IPS DF 6.9 (cell line): ENCODE measurements around the gene FHIP1A.
"Not testable (repeated sequence)": the region's sequence is repeated elsewhere in the genome, so short reads cannot be mapped to it uniquely, and the experiment has no call there.

ENCODE experiments used
- DNase-seq: peaks from one replicate; pipeline ENCODE4 v3.0.0-alpha.2; 2013; ENCODE audit warnings: low read depth, low spot score
- H3K27ac ChIP-seq: one replicate; pipeline ENCODE4 v1.5.1; 2013; ENCODE audit warnings: low read length, control low read depth
- H3K27me3 ChIP-seq: 2 replicates; pipeline ENCODE4 v1.6.1; 2013; ENCODE audit warnings: mild to moderate bottlenecking, low read length; ENCODE audit not compliant: control insufficient read depth, insufficient read depth
- H3K36me3 ChIP-seq: 2 replicates; pipeline ENCODE4 v1.6.1; 2013; ENCODE audit warnings: low read length; ENCODE audit not compliant: control insufficient read depth, insufficient read depth
- H3K4me1 ChIP-seq: 2 replicates; pipeline ENCODE4 v1.6.1; 2013; ENCODE audit warnings: low read length; ENCODE audit not compliant: control insufficient read depth, insufficient read depth
- H3K4me3 ChIP-seq: 2 replicates; pipeline ENCODE4 v1.5.1; 2013; ENCODE audit warnings: mild to moderate bottlenecking, low read length
- H3K9me3 ChIP-seq: 2 replicates; pipeline ENCODE4 v1.6.1; 2013; ENCODE audit warnings: low read length, inconsistent platforms; ENCODE audit not compliant: control insufficient read depth, insufficient read depth
- WGBS: extraction: QIAGEN DNeasy Blood & Tissue Kit; methylation state at CpG from one replicate; pipeline ENCODE4 v1.1.7; 2013; ENCODE audit warnings: mixed read lengths, missing lambda C conversion rate; ENCODE audit not compliant: insufficient read length, insufficient coverage; 5-methylcytosine and 5-hydroxymethylcytosine counted together

The FHIP1A gene

DNA sequence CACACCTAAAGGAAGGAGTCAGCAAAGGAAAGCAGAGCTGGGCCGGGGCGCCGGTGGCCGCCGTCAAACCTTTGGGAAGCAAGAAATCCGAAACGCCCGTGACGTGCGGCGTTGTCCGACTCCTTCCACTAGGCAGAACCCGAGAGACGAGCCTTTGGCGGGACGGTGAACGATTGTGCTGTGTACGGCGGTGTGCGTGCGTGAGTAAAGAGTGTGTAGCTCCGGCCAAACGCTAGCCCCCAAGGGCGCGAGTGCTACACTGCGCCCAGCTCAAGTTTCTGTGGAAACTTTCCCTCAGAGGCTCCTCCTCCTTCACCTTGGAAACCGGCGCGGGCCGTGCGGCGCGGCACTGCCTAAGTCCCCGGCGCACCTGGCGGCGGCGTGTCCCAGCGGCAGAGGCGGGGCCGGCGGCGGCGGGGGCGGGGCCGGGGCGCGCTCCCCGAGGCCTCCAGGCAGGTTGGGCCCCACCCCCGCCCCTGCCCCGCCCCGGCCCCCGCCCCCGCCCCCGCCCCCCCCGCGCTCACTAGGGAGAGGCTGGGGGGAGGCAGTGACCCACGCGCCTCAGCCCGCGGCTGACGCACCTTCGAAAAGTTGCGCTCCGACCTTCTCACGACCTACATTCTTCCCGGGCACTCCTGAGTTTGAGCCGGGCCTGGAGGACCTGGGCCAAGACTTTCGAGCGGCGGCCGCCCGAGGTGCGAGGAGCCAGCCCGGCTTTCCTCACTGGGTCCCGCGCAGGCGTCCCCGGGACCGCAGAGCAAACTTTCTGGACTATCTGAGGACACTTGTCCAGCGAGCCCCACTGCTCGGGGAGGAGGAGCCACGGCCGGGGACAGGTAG is at the start of gene FHIP1A:
Gene FHIP1A (plus strand): TSS at position 547 of the 840 bp plus-strand sequence. CDS start 157,084 bp downstream, outside the sequence.
- H3K9me3 ChIP-seq = no peaks in the 10 kb centered on the region
- no peak within 1 kb of the TSS for H3K27ac ChIP-seq
- no peaks in the 10 kb centered on the region for H3K36me3 ChIP-seq
- WGBS = no CpG with 5 or more reads among the region's 84 CpGs
- H3K27me3 ChIP-seq = no peaks in the 10 kb centered on the region
- peak within 1 kb of the TSS; percentile 70; the same call in 1 of the 2 replicates for H3K4me3 ChIP-seq
- peaks cover 2% of the 10 kb centered on the region; the same call in 1 of the 2 replicates for H3K4me1 ChIP-seq
- peak; percentile 89 for DNase-seq

- Histone ChIP-seq H3K27me3 (no peaks in the 10 kb centered on the region), H3K36me3 (no peaks in the 10 kb centered on the region), H3K4me3 (no peak overlapping the region), H3K4me1 (no peaks in the 10 kb centered on the region), H3K27ac (no peak overlapping the region), H3K9me3 (no peaks in the 10 kb centered on the region)
- WGBS = 100% methylated on average over 1 of the region's 4 CpGs
- no peak for DNase-seq
These were observed 49.4 kb upstream of the FHIP1A start for GRCh38 chr4:151359576-151359975.

GRCh38 chr4:151361126-151361525 is 47.9 kb upstream of the FHIP1A start:
- Histone ChIP-seq H3K27me3 (no peaks in the 10 kb centered on the region), H3K4me1 (no peaks in the 10 kb centered on the region), H3K36me3 (no peaks in the 10 kb centered on the region), H3K9me3 (no peaks in the 10 kb centered on the region), H3K4me3 (no peak overlapping the region), H3K27ac (no peak overlapping the region)
- no peak for DNase-seq
- WGBS = 100% methylated on average over 1 of the region's 2 CpGs

DNA sequence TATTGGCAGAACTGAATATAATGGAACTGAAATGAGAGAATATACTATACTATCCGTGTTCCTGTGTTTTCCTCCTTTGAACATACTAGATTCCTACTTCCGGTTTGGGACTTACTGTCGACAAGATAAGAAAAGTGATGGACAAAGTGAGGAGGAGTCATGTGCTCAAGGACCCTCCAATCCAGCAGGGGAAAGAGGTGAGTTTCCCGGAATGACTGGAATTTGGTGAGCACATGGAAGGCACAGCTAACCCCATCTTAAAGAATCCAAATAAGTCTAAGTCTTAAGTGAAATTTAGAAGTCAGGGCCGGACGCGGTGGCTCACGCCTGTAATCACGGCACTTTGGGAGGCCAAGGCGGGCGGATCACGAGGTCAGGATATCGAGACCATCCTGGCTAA is 47.0 kb upstream of the FHIP1A start:
- no CpG with 5 or more reads among the region's 13 CpGs for WGBS

GRCh38 chr4:151362404-151363164 is 46.4 kb upstream of the FHIP1A start:
- Histone ChIP-seq H3K4me1 (no peaks in the 10 kb centered on the region), H3K4me3 (no peak overlapping the region), H3K27me3 (no peaks in the 10 kb centered on the region), H3K36me3 (no peaks in the 10 kb centered on the region), H3K9me3 (no peaks in the 10 kb centered on the region), H3K27ac (no peak overlapping the region)
- WGBS = no CpG with 5 or more reads among the region's 14 CpGs
- peak; percentile 82 for DNase-seq

More for the DNA sequence above, 47.0 kb upstream of the FHIP1A start:
- Histone ChIP-seq H3K4me3 (no peak overlapping the region), H3K36me3 (no peaks in the 10 kb centered on the region), H3K9me3 (no peaks in the 10 kb centered on the region), H3K27me3 (no peaks in the 10 kb centered on the region), H3K4me1 (no peaks in the 10 kb centered on the region), H3K27ac (no peak overlapping the region)
- no peak for DNase-seq

DNA sequence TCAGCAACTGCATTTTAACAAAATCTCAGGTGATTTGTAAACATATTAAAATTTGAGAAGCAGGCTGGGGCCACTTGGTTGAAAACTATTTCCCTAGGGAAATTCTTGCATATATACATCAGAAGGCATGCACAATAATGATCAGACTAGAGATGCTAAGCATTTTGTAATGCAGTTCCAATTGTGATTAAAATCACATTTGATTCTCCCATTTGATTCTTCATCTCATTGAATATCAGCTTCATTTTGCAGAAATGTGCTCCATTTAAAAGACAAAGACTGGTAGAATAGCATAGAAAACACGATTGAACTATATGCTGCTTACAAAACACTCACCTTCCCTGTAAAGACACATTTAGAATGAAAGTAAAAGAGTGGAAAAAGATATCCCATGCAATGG is 32.4 kb upstream of the FHIP1A start:
- no peak for DNase-seq
- WGBS = no CpG with 5 or more reads among the region's 1 CpG
- Histone ChIP-seq H3K9me3 (no peaks in the 10 kb centered on the region; the same call in 1 of the 2 replicates), H3K4me3 (no peak overlapping the region), H3K4me1 (no peaks in the 10 kb centered on the region), H3K27ac (no peak overlapping the region), H3K27me3 (no peaks in the 10 kb centered on the region), H3K36me3 (no peaks in the 10 kb centered on the region)

GRCh38 chr4:151389311-151389710 is 19.7 kb upstream of the FHIP1A start:
- Histone ChIP-seq H3K36me3 (no peaks in the 10 kb centered on the region), H3K4me3 (no peak overlapping the region), H3K27ac (no peak overlapping the region), H3K4me1 (no peaks in the 10 kb centered on the region), H3K9me3 (no peaks in the 10 kb centered on the region), H3K27me3 (no peaks in the 10 kb centered on the region)
- no CpG with 5 or more reads among the region's 2 CpGs for WGBS
- no peak for DNase-seq

DNA sequence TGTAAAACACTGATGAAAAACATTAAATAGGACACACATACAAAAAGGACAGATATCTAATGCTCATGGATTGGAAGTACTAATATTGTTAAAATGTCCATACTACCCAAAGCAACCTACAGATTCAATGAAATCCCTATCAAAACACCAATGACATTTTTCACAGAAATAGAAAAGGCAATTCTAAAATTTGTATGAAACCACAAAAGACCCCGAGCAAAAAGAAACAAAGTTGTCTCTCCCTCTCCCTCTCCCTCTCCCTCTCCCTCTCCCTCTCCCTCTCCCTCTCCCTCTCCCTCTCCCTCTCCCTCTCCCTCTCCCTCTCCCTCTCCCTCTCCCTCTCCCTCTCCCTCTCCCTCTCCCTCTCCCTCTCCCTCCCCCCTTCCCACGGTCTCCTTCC is 19.2 kb upstream of the FHIP1A start:
- WGBS = no CpG with 5 or more reads among the region's 2 CpGs
- not testable (repeated sequence) for H3K4me3 ChIP-seq, H3K27ac ChIP-seq, H3K27me3 ChIP-seq, H3K36me3 ChIP-seq, DNase-seq, H3K9me3 ChIP-seq, H3K4me1 ChIP-seq

DNA sequence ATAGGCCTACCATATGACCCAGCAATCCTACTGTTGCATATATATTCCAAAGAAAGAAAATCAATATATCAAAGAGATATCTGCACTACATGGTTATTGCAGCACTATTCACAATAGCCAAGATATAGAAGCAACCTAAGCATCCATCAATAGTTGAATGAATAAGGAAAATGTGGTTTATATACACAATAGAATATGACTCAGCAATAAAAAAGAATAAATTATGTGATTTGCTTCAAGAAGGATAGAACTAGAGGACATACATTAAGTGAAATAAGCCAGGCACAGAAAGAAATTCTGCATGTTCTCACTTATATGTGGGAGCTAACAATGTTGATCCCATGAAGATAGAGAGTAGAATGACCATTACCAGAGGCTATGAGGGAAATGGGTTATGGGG is 13.1 kb upstream of the FHIP1A start:
- no peaks in the 10 kb centered on the region for H3K27me3 ChIP-seq
- H3K27ac ChIP-seq = no peak overlapping the region
- no peaks in the 10 kb centered on the region for H3K4me1 ChIP-seq
- no peak for DNase-seq
- H3K4me3 ChIP-seq = no peak overlapping the region
- no peaks in the 10 kb centered on the region for H3K9me3 ChIP-seq
- H3K36me3 ChIP-seq = no peaks in the 10 kb centered on the region

- no CpG with 5 or more reads among the region's 3 CpGs for WGBS
- H3K36me3 ChIP-seq = no peaks in the 10 kb centered on the region
- H3K4me3 ChIP-seq = no peak overlapping the region
- no peak overlapping the region for H3K27ac ChIP-seq
- H3K27me3 ChIP-seq = no peaks in the 10 kb centered on the region
- DNase-seq = no peak
- H3K9me3 ChIP-seq = no peaks in the 10 kb centered on the region
- H3K4me1 ChIP-seq = no peaks in the 10 kb centered on the region
These were observed 8.6 kb upstream of the FHIP1A start for GRCh38 chr4:151400343-151400742.
